SK-N-SH (cell line): ENCODE data around the gene XRCC3. TPM values are rescaled to one million over a fixed set of nuclear protein-coding genes. Genes with fewer than 3 reads are reported as not detected.

ENCODE experiments used
- CTCF ChIA-PET: fragments of 300-600, 350-600 bp; formaldehyde crosslinking; extraction: SDS; loops from one replicate; lab custom pipeline; 2021; lab: Yijun Ruan, JAX
- POLR2A ChIA-PET: fragments of 350-600 bp; sonication (Branson Sonifier 250); formaldehyde crosslinking; extraction: SDS; loops from one replicate; lab custom pipeline; 2020; ENCODE audit warnings: antibody characterized with exemption, inconsistent platforms; lab: Yijun Ruan, JAX
- DNase-seq: peaks from one replicate; pipeline ENCODE4 v3.0.0; 2012
- H2AFZ ChIP-seq: fragments of 200-600 bp; sonication (generic); 2 replicates; pipeline ENCODE4 v1.8.1; 2016; ENCODE audit warnings: antibody characterized with exemption, mild to moderate bottlenecking, low read depth
- H3F3A ChIP-seq: fragments of 200-600 bp; sonication (generic); replicated peaks from 2 replicates; pipeline ENCODE3; 2016; ENCODE audit warnings: antibody characterized with exemption, mild to moderate bottlenecking; ENCODE audit not compliant: insufficient read depth
- H3K27ac ChIP-seq, 2 experiments: fragments of 200-500 bp in 1 of 2; fragments of 200-600 bp in 1 of 2; sonication (Bioruptor generic) in 1 of 2; sonication (generic), shearing (Covaris generic) in 1 of 2; 2 replicates each; pipeline versions ENCODE4 v1.5.1 to v1.6.1; 2014 to 2016; ENCODE audit warnings: low read depth in 2 of 2, inconsistent platforms in 1 of 2, low read length in 1 of 2, mild to moderate bottlenecking in 1 of 2, mixed read lengths in 1 of 2
- H3K27me3 ChIP-seq: fragments of 200-600 bp; sonication (generic), shearing (Covaris generic); 2 replicates; pipeline ENCODE4 v1.6.1; 2016; ENCODE audit warnings: mixed run types; ENCODE audit not compliant: insufficient read depth
- H3K36me3 ChIP-seq, 2 experiments: fragments of 200-500 bp in 1 of 2; fragments of 200-600 bp in 1 of 2; sonication (Bioruptor generic) in 1 of 2; sonication (generic) in 1 of 2; replicated peaks in 1 of 2; 2 replicates each; pipeline versions ENCODE3 to v1.5.1; 2014 to 2016; ENCODE audit warnings: low read length in 1 of 2, mild to moderate bottlenecking in 1 of 2; ENCODE audit not compliant: insufficient read depth in 2 of 2, control insufficient read depth in 1 of 2
- H3K4me1 ChIP-seq, 2 experiments: fragments of 200-500 bp in 1 of 2; fragments of 200-600 bp in 1 of 2; sonication (Bioruptor generic) in 1 of 2; sonication (generic), shearing (Covaris generic) in 1 of 2; 2 replicates each; pipeline versions ENCODE4 v1.5.1 to v1.6.1; 2014 to 2016; ENCODE audit warnings: low read depth in 1 of 2, low read length in 1 of 2, mixed run types in 1 of 2; ENCODE audit not compliant: insufficient read depth in 2 of 2, control insufficient read depth in 1 of 2
- H3K4me2 ChIP-seq: fragments of 200-600 bp; sonication (generic), shearing (Covaris generic); 2 replicates; pipeline ENCODE4 v1.6.1; 2017; ENCODE audit warnings: mixed run types
- H3K4me3 ChIP-seq, 2 experiments: fragments of 200-500 bp in 1 of 2; fragments of 200-600 bp in 1 of 2; sonication (Bioruptor generic) in 1 of 2; sonication (generic), shearing (Covaris generic) in 1 of 2; 2 replicates each; pipeline versions ENCODE4 v1.5.1 to v1.8.1; 2014 to 2016; ENCODE audit warnings: low read depth in 2 of 2, inconsistent platforms in 1 of 2, low read length in 1 of 2, mild to moderate bottlenecking in 1 of 2, mixed read lengths in 1 of 2, moderate library complexity in 1 of 2
- H3K79me2 ChIP-seq: fragments of 200-600 bp; sonication (generic); 2 replicates; pipeline ENCODE4 v1.8.1; 2017; ENCODE audit warnings: mild to moderate bottlenecking; ENCODE audit not compliant: insufficient read depth
- H3K9ac ChIP-seq: fragments of 200-600 bp; sonication (generic); 2 replicates; pipeline ENCODE4 v1.6.1; 2017; ENCODE audit warnings: mixed run types
- H3K9me2 ChIP-seq: fragments of 200-600 bp; sonication (generic); 2 replicates; pipeline ENCODE4 v1.6.1; 2017; ENCODE audit warnings: mixed run types
- H3K9me3 ChIP-seq: fragments of 200-600 bp; sonication (generic); 2 replicates; pipeline ENCODE4 v1.6.1; 2017; ENCODE audit warnings: mixed run types, mild to moderate bottlenecking, moderate library complexity
- H4K20me1 ChIP-seq: fragments of 200-600 bp; sonication (generic); 2 replicates; pipeline ENCODE4 v1.6.1; 2017; ENCODE audit warnings: mild to moderate bottlenecking, mixed run types; ENCODE audit not compliant: insufficient read depth
- CHD2 ChIP-seq: fragments of 150-350 bp; IDR thresholded peaks from 2 replicates; pipeline ENCODE4 v1.6.1; 2018; ENCODE audit warnings: low read length; ENCODE audit not compliant: partially characterized antibody
- EZH2phosphoT487 ChIP-seq: fragments of 200-600 bp; sonication (generic); IDR thresholded peaks from 2 replicates; pipeline ENCODE4 v1.6.1; 2017; ENCODE audit warnings: low read depth, mixed run types, mild to moderate bottlenecking, antibody characterized with exemption, moderate library complexity, borderline replicate concordance
- FOXJ3 ChIP-seq: sonication (generic); formaldehyde crosslinking; IDR thresholded peaks from 2 replicates; pipeline ENCODE4 v1.5.1; 2020; ENCODE audit warnings: mild to moderate bottlenecking, missing genetic modification reagents
- GABPA ChIP-seq: IDR thresholded peaks from 2 replicates; pipeline ENCODE4 v1.4.0; 2012; ENCODE audit warnings: low read depth, mild to moderate bottlenecking
- POLR2AphosphoS5 ChIP-seq: IDR thresholded peaks from 2 replicates; pipeline ENCODE4 v1.6.1; 2012; ENCODE audit warnings: low read depth, low read length
- RFX5 ChIP-seq: IDR thresholded peaks from 2 replicates; pipeline ENCODE4 v1.6.1; 2012; ENCODE audit warnings: mild to moderate bottlenecking, improper control_type of control experiment, low read length
- SIN3A ChIP-seq: IDR thresholded peaks from 2 replicates; pipeline ENCODE4 v1.6.1; 2012; ENCODE audit warnings: low read depth, mild to moderate bottlenecking, low read length, moderate library complexity, borderline replicate concordance
- SMC3 ChIP-seq: IDR thresholded peaks from 2 replicates; pipeline ENCODE4 v1.6.1; 2012; ENCODE audit warnings: low read depth, low read length, improper control_type of control experiment
- TEAD4 ChIP-seq: IDR thresholded peaks from 2 replicates; pipeline ENCODE4 v1.4.0; 2012; ENCODE audit warnings: mild to moderate bottlenecking, borderline replicate concordance; ENCODE audit not compliant: insufficient read depth
- WGBS: methylation state at CpG from one replicate; pipeline ENCODE4 v1.1.6; 2017; ENCODE audit warnings: low lambda C conversion rate; 5-methylcytosine and 5-hydroxymethylcytosine counted together
- polyA plus RNA-seq, 3 experiments: library from polyadenylated mRNA; depleted of rRNA; stranded (reverse); fragments of >200 nt; gene quantifications; 2 replicates each; pipeline ENCODE4 v1.2.3, GENCODE V29; 2012
- TF ChIP-seq, protein P1 (sequence below): IDR thresholded peaks from 2 replicates; pipeline ENCODE4 v1.6.1; 2012; ENCODE audit warnings: mild to moderate bottlenecking, low read depth, low read length, moderate library complexity
- TF ChIP-seq, protein P2 (sequence below): fragments of 150-350 bp; IDR thresholded peaks from 2 replicates; pipeline ENCODE4 v1.6.1; 2017; ENCODE audit warnings: antibody characterized with exemption, low read length, low read depth, borderline replicate concordance

Gene XRCC3
- polyA plus RNA-seq, 1 of the 3 experiments (the other 2 are of a cell fraction), result 11.7 TPM

DNA sequence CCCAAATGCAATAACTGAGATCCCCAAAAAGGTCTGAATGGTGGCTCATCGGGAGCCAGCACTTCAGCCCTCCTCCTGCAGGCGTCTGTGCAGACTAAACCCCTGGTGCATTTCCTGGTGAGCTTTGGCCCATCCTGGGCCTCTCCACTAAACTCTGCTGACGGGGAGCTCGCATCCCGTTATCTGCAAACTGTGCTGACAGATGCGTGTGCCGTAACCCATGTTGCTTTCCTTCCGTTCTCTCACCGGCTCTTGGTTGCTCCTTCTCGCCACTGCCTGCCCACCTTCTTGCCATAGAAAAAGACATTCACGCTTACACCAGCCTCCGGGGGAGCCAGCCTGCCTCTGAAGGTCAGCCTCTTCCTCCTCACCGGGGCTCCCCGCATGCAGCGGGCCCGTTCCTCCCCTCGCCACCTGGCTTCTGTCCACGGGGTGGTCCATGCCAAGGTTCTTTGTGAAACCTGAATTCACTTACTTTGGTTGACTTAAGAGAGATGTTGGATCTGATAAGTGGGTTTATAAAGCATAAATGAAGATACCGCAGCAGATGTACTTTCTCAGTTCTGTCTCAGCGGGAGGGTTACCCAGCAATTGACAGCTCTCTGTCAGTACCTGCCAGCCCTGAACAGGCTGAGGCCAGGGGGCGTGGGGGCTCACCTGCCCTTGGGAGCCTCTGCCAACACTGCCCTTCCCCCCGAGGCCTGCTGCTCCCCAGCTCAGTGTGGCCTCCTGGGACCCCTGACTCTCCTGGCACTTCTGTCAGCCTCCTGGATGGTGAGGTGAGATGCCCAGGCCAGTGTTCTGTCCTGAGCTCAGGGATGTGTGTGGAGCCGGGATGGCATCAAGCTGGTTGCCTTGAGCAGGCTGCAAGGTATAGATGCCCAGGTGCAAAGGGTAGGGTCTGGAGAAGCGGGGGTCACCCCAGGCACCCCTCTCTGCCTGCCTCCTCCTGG lies 14.5 kb upstream of the XRCC3 start (continued):
- TF ChIP-seq, protein P1, sequence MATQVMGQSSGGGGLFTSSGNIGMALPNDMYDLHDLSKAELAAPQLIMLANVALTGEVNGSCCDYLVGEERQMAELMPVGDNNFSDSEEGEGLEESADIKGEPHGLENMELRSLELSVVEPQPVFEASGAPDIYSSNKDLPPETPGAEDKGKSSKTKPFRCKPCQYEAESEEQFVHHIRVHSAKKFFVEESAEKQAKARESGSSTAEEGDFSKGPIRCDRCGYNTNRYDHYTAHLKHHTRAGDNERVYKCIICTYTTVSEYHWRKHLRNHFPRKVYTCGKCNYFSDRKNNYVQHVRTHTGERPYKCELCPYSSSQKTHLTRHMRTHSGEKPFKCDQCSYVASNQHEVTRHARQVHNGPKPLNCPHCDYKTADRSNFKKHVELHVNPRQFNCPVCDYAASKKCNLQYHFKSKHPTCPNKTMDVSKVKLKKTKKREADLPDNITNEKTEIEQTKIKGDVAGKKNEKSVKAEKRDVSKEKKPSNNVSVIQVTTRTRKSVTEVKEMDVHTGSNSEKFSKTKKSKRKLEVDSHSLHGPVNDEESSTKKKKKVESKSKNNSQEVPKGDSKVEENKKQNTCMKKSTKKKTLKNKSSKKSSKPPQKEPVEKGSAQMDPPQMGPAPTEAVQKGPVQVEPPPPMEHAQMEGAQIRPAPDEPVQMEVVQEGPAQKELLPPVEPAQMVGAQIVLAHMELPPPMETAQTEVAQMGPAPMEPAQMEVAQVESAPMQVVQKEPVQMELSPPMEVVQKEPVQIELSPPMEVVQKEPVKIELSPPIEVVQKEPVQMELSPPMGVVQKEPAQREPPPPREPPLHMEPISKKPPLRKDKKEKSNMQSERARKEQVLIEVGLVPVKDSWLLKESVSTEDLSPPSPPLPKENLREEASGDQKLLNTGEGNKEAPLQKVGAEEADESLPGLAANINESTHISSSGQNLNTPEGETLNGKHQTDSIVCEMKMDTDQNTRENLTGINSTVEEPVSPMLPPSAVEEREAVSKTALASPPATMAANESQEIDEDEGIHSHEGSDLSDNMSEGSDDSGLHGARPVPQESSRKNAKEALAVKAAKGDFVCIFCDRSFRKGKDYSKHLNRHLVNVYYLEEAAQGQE, result no peak

DNA sequence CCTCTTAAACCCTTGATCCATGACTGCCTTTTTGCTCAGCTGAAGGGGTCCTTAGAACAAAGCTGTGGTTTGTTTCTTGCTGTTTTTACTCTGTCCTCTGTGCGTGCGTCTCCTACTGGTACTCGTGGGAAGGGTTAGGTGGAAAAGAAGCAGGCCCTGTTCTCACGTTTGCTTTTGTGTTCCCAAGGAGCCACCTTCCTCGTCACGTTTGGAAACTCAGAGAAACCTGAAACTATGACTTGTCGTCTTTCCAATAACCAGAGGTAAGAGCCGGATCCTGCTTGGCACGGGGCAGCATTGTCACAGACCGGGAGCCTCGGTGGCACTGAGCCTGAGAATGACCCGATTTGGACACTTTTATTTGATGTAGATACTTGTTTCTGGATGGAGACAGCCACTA lies 13.5 kb upstream of the XRCC3 start:
- H3K4me2 ChIP-seq, result no peak overlapping the region
- no peak for DNase-seq
- H3K79me2 ChIP-seq, result peaks cover 6% of the 10 kb centered on the region; the same call in 1 of the 2 replicates
- no peaks in the 10 kb centered on the region; a peak in 1 of 4 replicates for H3K4me1 ChIP-seq
- POLR2A ChIA-PET, result no interaction called here
- no peak overlapping the region for H3K9ac ChIP-seq
- no peak overlapping the region for H3K27ac ChIP-seq
- peaks cover 6 to 46% of the 10 kb centered on the region in 2 experiments for H3K36me3 ChIP-seq
- no peaks in the 10 kb centered on the region for H3F3A ChIP-seq
- H3K27me3 ChIP-seq, result no peaks in the 10 kb centered on the region
- CTCF ChIA-PET, result no interaction called here
- 92% methylated on average over 12 of the region's 12 CpGs for WGBS
- H3K9me3 ChIP-seq, result no peaks in the 10 kb centered on the region
- no peaks in the 10 kb centered on the region for H3K9me2 ChIP-seq
- no peak overlapping the region for H2AFZ ChIP-seq
- no peak overlapping the region for H3K4me3 ChIP-seq
- H4K20me1 ChIP-seq, result no peaks in the 10 kb centered on the region
- TF ChIP-seq GABPA (no peak), SIN3A (no peak), TEAD4 (no peak), POLR2AphosphoS5 (no peak), EZH2phosphoT487 (no peak), RFX5 (no peak), SMC3 (no peak), CHD2 (no peak), FOXJ3 (CRISPR knock-in tag) (no peak)
- TF ChIP-seq, protein P2, sequence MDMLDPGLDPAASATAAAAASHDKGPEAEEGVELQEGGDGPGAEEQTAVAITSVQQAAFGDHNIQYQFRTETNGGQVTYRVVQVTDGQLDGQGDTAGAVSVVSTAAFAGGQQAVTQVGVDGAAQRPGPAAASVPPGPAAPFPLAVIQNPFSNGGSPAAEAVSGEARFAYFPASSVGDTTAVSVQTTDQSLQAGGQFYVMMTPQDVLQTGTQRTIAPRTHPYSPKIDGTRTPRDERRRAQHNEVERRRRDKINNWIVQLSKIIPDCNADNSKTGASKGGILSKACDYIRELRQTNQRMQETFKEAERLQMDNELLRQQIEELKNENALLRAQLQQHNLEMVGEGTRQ, result no peak
